ENCODE data around the gene EPAS1. TPM values are rescaled to one million over a fixed set of nuclear protein-coding genes. Genes with fewer than 3 reads are reported as not detected.

EPAS1 gene
- total RNA-seq, 1 experiment from 2014 or later, result 55.9 TPM

DNA sequence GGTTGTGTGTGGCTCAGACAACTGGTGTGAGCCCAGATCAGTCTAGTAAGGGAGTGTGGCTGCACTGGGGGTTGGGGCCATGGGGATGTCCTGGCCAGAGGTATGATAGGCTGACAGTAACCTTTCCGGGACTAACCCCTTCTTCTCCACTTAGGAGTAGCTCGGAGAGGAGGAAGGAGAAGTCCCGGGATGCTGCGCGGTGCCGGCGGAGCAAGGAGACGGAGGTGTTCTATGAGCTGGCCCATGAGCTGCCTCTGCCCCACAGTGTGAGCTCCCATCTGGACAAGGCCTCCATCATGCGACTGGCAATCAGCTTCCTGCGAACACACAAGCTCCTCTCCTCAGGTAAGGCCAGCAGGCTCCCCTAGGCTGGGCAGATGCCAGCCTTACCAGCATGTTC, 49.5 kb downstream of the EPAS1 start:
- BruUV-seq (replicated peaks), result no TSS peak
- Histone ChIP-seq H2AFZ (ENCODE audit: low read depth, low read length, poor library complexity, severe bottlenecking) (no peak overlapping the region), H4K20me1 (ENCODE audit: insufficient read depth) (no peaks in the 10 kb centered on the region), H3K27ac (ENCODE audit: low read depth, low read length) (no peak overlapping the region), H3K36me3 (ENCODE audit: control insufficient read depth in 1 of 2, insufficient read depth in 2 of 2, low read length in 2 of 2) (no peaks in the 10 kb centered on the region), H3K4me1 (ENCODE audit: control insufficient read depth in 1 of 2, insufficient read depth in 2 of 2, low read length in 2 of 2) (no peaks in the 10 kb centered on the region), H3K4me3 (replicated peaks in 1 of 2; ENCODE audit: low read depth in 1 of 2, low read length in 2 of 2) (no peak overlapping the region), H3K4me2 (ENCODE audit: low read length) (no peak overlapping the region), H3K9ac (ENCODE audit: low read length) (no peak overlapping the region), H3K79me2 (ENCODE audit: insufficient read depth, low read length) (peaks cover 5% of the 10 kb centered on the region; the same call in 1 of the 2 replicates), H3K9me3 (ENCODE audit: control insufficient read depth in 1 of 2, insufficient read depth in 1 of 2, low read depth in 1 of 2, low read length in 2 of 2) (no peaks in the 10 kb centered on the region), H3K9me2 (ENCODE audit: insufficient read depth) (no peaks in the 10 kb centered on the region), H3K27me3 (ENCODE audit: insufficient read depth, low read length) (no peaks in the 10 kb centered on the region)
- RAD21 ChIA-PET (ENCODE audit: low non-redundant PET in 1 of 2, low total read pairs in 2 of 2, uncharacterized antibody in 2 of 2, unreplicated experiment in 2 of 2), result no interaction called here
- intact Hi-C loops (cut with micrococcal nuclease), result no loop called here
- ATAC-seq, result no peak
- no peak for TF ChIP-seq EZH2phosphoT487 (IDR thresholded peaks at IDR 0.05; ENCODE audit: borderline replicate concordance)
- no peak for TF ChIP-seq CBX3 (IDR thresholded peaks at IDR 0.05; ENCODE audit: low read depth)
- no peak for TF ChIP-seq RAD21 (IDR thresholded peaks at IDR 0.05; ENCODE audit: low read depth)
- TF ChIP-seq YY1 (IDR thresholded peaks at IDR 0.05; ENCODE audit: extremely low read depth, insufficient replicate concordance, low read depth, low read length), result no peak
- TF ChIP-seq ATF3 (IDR thresholded peaks at IDR 0.05), result no peak
- no peak for TF ChIP-seq CTCF (IDR thresholded peaks at IDR 0.05 in 2 of 3, conservative IDR thresholded peaks at IDR 0.05 in 1 of 3; ENCODE audit: borderline replicate concordance in 1 of 3, insufficient read depth in 1 of 3, low read depth in 2 of 3, low read length in 2 of 3)
- TF ChIP-seq, protein P1, sequence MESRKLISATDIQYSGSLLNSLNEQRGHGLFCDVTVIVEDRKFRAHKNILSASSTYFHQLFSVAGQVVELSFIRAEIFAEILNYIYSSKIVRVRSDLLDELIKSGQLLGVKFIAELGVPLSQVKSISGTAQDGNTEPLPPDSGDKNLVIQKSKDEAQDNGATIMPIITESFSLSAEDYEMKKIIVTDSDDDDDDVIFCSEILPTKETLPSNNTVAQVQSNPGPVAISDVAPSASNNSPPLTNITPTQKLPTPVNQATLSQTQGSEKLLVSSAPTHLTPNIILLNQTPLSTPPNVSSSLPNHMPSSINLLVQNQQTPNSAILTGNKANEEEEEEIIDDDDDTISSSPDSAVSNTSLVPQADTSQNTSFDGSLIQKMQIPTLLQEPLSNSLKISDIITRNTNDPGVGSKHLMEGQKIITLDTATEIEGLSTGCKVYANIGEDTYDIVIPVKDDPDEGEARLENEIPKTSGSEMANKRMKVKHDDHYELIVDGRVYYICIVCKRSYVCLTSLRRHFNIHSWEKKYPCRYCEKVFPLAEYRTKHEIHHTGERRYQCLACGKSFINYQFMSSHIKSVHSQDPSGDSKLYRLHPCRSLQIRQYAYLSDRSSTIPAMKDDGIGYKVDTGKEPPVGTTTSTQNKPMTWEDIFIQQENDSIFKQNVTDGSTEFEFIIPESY (IDR thresholded peaks at IDR 0.05; ENCODE audit: extremely low read depth, insufficient replicate concordance, low read length), result no peak
- DNase-seq (ENCODE audit: low read depth, low spot score), result no peak
- POLR2A ChIA-PET, result no interaction called here
- CTCF ChIA-PET, result no interaction called here

Measured in HCT116 (cell line).